ENCODE measurements around the gene PNMA8C.
"Not testable (repeated sequence)": the region's sequence is repeated elsewhere in the genome, so short reads cannot be mapped to it uniquely, and the experiment has no call there.

Gene PNMA8C

DNA sequence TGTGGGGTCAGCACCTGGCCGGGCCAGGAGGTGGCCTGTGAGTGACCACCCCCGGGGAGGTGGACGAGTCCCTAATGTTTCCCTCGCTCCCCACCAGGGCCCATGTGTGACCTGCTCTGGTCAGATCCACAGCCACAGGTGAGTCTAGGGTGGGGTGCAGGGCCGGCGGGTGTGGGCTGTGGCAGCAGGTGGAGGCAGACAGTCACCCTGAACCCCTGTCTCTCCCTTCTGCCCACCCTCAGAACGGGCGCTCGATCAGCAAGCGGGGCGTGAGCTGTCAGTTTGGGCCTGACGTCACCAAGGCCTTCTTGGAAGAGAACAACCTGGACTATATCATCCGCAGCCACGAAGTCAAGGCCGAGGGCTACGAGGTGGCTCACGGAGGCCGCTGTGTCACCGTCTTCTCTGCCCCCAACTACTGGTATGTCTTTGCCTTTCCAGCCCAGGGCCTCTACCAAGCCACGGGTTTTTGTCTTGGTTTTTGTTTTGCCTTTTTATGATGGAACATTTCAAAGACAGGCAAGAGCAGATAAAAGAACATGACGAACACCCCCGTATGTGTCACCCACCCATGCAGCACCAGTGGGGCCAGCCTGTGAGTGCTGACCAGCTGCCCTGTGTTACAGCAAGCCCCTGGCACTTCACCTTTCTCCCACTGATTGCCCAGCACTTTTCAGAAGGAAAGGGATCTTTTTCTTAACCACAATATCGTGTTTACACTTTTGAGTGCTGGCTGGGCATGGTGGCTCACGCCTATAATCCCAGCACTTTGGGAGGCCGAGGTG lies 40.2 kb downstream of the PNMA8C start:
- DNase-seq (ENCODE audit: low spot score): no peak

DNA sequence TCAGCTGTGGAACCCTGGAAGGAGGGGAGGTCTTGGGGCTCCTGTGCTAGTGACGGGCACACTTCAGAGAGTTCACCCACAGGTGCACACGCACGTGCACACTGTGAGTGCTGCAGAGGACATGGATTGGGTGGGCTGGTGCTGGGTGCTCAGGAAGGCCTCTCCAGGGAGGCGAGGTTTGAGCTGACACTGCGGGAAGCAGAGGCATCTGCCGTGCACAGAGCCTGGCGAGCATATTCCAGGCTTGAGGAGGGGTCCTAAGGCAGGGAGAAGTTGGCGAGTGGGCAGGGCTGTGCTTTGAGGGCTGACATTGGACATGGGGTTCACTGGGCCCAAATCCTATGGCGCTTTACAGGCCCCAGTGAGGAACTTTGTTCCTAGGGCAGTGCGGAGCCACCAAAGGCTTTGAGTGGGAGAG lies 41.0 kb downstream of the PNMA8C start:
- DNase-seq (ENCODE audit: low spot score): no peak

DNA sequence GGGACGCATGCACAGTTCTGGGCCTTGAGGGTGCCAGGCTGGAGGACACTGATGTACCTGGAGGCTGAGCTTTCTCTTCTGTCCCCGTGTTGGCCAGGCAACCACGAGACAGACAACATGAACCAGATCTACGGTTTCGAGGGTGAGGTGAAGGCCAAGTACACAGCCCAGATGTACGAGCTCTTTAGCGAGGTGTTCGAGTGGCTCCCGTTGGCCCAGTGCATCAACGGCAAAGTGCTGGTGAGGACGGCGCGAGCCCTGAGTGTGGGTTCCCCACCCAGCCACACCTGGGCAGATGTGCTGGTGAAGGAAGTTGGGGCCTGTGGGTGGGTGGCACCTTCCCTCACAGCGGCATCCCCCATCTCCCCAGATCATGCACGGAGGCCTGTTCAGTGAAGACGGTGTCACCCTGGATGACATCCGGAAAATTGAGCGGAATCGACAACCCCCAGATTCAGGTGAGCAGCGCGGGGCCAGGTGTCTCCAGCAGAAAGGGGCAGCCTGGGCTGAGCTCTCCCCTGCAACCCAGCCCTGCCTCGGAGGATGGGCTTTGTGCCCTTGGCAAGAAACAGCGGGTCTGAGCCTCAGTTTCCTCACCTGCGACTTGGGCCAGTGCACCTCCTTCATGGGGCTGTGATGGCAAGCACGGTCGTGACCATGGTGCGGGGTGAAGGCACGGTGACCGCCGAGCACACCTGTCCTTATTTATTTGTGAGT lies 41.6 kb downstream of the PNMA8C start:
- DNase-seq (ENCODE audit: low spot score): no peak

DNA sequence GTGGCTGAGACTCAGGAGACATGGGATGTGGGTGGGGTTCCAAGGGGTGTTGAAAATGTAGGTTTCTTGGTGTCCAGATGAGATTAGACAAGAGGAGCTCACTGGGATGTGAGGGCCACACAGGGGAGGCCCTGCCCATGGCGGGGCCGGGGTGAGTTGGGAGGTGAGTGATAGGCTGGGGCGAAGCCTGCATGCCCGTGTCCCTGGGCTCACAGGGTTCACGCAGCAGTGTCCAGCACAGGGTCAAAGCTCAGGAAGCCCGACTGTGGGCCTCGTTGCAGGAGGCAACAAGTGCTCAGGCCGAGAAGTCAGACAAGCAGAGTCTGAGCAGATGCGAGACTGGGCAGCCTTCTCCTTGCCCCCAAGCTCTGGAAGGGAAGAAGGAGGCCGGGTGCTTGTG lies 42.6 kb downstream of the PNMA8C start:
- no peak for DNase-seq (ENCODE audit: low spot score)

DNA sequence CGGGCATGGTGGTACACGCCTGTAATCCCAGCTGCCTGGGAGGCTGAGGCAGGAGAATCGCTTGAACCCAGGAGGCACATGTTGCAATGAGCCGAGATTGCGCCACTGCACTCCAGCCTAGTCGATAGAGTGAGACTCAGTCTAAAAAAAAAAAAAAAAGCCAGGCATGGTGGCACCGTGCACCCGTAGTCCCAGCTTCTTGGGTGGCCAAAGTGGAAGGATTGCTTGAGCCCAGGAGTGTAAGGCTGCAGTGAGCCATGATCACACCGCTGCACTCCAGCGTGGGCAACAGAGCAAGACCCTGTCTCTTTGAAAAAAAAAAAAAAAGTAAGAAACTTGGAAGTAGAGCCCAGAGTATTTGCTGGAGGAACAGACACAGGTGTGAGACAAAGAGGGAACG lies 43.1 kb downstream of the PNMA8C start:
- no peak for DNase-seq (ENCODE audit: low spot score)

DNA sequence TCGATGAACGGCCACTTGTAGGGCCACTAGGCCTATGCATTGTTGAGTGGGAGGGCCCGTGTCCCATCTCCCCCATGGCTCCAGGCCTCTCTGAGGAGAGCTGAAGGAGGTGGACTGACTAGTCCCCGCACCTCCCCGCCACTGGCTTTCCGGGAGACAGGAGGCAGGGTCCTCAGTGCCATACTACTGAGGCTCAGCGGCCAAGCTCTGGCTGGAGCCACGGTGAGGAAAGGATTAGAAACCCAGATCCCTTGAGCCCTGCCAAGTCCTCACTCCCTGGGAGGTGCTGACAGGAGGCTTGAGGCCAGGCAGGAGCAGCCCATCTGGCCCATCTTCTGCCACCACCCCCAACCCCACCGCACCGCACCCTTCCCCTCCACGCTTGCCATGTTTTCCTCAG lies 44.3 kb downstream of the PNMA8C start:
- DNase-seq (ENCODE audit: low spot score): no peak

DNA sequence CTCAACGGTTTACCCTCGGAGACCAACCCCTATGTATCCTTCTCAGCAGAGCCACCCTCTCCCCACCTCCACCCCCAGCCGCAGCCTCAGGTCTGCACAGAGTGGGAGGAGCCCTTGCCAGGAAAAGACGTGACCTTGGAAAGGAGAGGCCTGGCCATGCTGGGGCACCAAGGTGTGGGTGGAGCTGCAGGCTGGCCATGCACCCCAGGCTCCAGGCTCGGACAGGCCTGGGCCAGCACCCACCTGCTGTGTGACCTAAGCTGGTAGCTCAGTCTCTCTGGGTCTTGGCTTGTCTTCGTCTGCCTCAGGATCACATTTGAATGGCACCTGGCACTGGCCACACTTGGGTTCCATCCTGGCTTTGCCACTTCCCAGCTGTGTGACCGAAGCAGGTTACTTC lies 44.9 kb downstream of the PNMA8C start:
- no peak for DNase-seq (ENCODE audit: low spot score)

DNA sequence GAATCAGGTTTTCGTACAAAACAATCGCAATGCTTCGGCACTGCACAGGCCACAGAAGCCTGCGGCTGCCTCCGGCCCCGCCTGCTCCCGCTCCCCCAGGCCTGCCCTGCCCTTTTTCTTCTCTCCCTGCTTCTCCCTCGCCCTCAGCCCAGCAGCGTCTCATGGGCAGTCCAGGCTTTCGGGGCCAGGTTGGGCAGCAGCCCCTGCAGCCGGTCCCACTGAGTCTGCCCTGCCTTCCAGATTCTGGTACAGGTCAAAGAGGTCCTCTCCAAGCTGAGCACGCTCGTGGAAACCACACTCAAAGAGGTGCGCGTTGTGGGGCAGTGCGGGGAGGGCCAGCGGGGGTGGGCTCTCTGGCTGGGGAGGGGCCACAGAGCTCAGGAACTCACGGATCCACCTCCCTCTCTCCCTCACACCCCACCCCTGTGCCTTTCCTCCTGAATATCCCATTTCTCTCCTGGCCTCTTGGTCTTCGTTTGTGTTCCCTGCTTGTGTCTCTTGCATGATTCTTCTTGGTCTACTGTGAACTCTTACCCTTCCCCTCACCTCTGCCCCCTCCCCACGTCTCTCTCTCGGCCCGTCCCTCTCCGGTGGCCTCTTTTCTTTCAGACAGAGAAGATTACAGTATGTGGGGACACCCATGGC lies 45.4 kb downstream of the PNMA8C start:
- no peak for DNase-seq (ENCODE audit: low spot score)

DNA sequence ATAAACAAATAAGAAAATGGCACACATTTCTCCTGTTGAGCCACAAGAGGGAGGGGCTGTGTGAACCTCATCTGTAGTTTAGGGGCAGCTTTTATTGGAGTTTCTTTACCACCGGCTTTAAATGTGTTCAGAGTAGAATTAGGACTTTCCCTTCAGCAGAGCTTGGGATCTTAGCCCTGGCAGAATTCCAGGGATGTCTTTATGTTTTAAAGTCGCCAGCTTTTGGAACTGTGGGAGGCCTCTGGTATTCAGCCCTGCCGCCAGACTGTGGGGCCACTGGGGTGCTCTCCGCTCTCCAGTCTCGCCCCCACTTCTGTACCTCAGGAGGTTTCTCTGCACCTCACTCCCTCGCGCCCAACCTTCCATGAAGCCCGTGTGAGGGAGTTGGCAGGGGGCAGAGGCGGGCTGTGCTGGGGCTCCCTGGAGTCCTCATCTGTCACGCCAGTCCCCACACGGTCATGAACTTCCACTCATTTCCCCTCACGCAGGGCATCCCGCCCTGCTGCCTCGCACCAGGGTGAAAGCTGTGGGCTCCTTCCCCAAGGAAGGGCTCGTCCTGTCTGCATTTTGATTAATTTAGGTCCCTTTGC lies 46.9 kb downstream of the PNMA8C start:
- DNase-seq (ENCODE audit: low spot score): no peak

DNA sequence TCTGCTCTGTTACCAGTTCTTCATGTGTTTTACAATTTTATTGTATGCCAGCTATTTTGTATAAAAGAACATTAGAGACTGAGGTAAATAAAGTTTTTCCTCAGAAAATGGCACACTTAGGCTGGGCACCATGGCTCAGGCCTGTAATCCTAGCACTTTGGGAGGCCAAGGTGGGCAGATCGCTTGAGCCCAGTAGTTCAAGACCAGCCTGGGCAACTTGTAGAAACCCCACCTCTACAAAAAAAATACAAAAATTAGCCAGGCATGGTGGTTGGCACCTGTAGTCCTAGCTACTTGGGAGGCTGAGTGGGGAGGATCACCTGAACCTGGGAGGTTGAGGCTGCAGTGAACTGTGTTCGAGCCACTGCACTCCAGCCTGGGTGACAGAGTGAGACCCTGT lies 47.4 kb downstream of the PNMA8C start:
- DNase-seq (ENCODE audit: low spot score): no peak

DNA sequence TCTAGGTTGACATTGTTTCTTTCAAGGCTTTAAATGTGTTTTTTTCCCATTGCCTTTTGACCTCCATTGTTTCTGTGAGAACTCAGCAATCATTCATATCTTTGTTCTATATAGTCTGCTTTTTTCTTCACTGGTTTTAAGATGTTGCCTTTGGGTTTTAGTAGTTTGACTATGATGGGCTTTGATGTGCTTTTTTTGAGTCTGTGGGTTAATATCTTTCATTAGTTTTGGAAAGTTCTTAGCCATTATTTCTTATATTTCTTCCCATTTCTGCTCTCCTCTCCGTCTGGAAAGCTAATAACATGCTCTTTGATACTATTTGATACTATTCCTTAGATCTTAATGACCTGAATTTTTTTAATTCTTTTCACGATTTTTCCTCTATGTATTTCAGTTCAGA lies 48.0 kb downstream of the PNMA8C start:
- DNase-seq (ENCODE audit: low spot score): no peak

DNA sequence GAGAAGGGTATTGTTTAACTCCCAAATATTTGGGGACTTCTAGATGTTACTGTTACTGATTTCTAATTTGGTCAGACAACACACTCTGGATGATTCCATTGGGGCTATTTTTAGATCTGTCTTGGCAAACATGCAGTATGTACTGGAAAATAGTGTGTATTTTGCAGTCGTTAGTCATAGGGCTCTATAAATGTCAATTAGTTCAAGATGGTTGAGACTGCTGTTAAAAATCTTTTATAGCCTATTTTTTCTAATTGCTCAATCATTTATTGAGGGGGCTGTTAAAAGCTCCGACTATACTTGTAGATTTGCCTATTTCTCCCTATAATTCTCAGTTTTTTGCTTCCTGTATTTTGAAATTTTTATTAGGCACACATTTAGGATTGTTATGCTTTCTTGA lies 50.5 kb downstream of the PNMA8C start:
- peak; percentile 76 for DNase-seq (ENCODE audit: low spot score)

DNA sequence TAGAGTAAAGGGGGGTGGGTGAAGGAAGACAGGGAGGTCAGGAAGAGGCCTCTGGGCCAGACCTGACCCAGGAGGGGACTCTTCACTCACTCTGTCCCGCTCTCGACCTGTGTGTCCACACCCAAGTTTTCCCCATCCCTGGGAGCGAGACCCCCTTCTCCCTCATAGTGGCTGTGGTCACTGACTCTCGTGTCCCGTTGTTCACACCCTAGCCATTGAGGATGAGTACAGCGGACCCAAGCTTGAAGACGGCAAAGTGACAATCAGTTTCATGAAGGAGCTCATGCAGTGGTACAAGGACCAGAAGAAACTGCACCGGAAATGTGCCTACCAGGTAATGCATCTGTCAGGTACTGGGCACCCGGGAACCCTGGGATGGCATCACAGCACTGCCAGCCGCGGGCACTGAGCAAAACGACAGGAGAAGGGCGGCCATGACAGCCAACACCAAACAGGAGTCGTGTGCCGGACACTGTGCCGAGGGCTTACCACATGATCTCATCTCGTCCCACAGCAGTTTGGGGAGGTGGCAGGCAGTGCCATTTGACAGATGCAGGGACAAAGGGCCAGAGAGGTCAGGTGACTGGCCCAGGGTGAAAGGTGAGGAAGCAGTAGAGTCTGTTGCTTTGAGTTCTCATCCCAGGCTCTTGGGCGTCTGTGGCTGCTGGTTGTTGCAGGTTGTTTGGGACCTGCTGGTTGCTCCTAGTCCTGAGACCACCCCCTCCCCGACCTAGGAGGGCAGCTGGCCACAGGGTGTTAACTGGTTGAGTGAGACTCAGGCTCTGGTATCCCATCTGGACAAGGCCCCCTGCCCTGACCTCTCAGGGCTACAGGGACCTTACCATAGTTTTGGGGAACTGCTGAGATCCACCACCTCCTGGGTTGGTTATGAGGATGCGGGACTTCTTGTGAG lies 52.2 kb downstream of the PNMA8C start:
- no peak for DNase-seq (ENCODE audit: low spot score)

DNA sequence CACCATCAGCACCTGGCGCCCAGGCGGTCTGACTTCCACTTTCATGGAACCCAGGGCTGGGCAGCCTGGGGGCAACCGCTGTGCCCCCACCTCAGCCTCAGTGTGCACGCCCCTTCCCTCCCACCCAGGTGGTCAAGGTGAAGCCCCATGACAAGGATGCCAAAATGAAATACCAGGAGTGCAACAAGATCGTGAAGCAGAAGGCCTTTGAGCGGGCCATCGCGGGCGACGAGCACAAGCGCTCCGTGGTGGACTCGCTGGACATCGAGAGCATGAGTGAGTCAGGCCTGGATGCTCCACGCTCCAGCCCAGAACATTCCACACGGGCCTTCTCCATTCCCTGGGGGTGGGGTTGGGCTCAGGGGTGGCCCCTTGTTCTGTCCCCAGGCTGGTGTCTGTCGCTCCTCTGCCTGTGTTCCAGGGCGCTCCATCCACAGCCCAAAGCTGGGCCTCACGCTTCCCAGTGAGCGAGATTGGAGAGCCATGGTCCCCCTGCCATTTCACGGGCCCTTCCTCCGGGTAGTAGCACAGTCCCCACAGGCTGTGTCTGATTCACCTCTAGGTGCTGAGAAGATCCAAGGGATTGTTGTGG lies 53.2 kb downstream of the PNMA8C start:
- not testable (repeated sequence) for DNase-seq (ENCODE audit: low spot score)
